Measurements from ENCODE around the gene KIF19.

Gene KIF19

GRCh38 chr17:74307984-74308773, 17.8 kb upstream of the KIF19 start:
- DNase-seq: no peak

GRCh38 chr17:74309902-74310301, 16.1 kb upstream of the KIF19 start:
- no peak for DNase-seq

- no peak for DNase-seq
Observed at GRCh38 chr17:74314877-74315276, 11.1 kb upstream of the KIF19 start.

GRCh38 chr17:74316220-74316619, 9.8 kb upstream of the KIF19 start:
- peak; percentile 28 for DNase-seq

GRCh38 chr17:74317071-74317470, 9.0 kb upstream of the KIF19 start:
- no peak for DNase-seq

- no peak for DNase-seq
Observed at GRCh38 chr17:74318391-74318790, 7.6 kb upstream of the KIF19 start.

- no peak for DNase-seq
Observed at GRCh38 chr17:74324521-74324920, 1.5 kb upstream of the KIF19 start.

- DNase-seq: no peak
Observed at GRCh38 chr17:74325376-74325742, 667 bp upstream of the KIF19 start.

- no peak for DNase-seq
Observed at GRCh38 chr17:74326506-74326905, 480 bp downstream of the KIF19 start.

- DNase-seq: no peak
Observed at GRCh38 chr17:74328487-74328886, 2.5 kb downstream of the KIF19 start.

GRCh38 chr17:74329378-74329777, 3.4 kb downstream of the KIF19 start:
- DNase-seq: no peak

- no peak for DNase-seq
Observed at GRCh38 chr17:74330446-74330845, 4.4 kb downstream of the KIF19 start.

GRCh38 chr17:74332017-74332650, 6.1 kb downstream of the KIF19 start:
- DNase-seq: no peak

GRCh38 chr17:74332763-74333283, 6.8 kb downstream of the KIF19 start:
- DNase-seq: peak; percentile 64

- no peak for DNase-seq
Observed at GRCh38 chr17:74334393-74335039, 8.5 kb downstream of the KIF19 start.

GRCh38 chr17:74335529-74336062, 9.6 kb downstream of the KIF19 start:
- no peak for DNase-seq

- DNase-seq: no peak
Observed at GRCh38 chr17:74336307-74336706, 10.3 kb downstream of the KIF19 start.

GRCh38 chr17:74337834-74338500, 11.9 kb downstream of the KIF19 start:
- DNase-seq: no peak

- DNase-seq: peak; percentile 63
Observed at GRCh38 chr17:74339537-74340195, 13.6 kb downstream of the KIF19 start.

- DNase-seq: peak; percentile 36
Observed at GRCh38 chr17:74340470-74341023, 14.5 kb downstream of the KIF19 start.

GRCh38 chr17:74342224-74342623, 16.2 kb downstream of the KIF19 start:
- no peak for DNase-seq

- no peak for DNase-seq
Observed at GRCh38 chr17:74343121-74343520, 17.1 kb downstream of the KIF19 start.
